Spinal cord (tissue), 10 donors: ENCODE measurements around the gene HECTD4. TPM values are rescaled to one million over a fixed set of nuclear protein-coding genes. Genes with fewer than 3 reads are reported as not detected.

Source experiments
- DNase-seq, 6 donors: peaks; one replicate each; pipeline versions ENCODE4 v3.0.0 to v3.0.0-alpha.2; 2013 to 2015; ENCODE audit warnings: low spot score in 6 of 6, low read depth in 4 of 6
- H3K27ac ChIP-seq: one replicate; pipeline ENCODE4 v1.5.1; 2013; ENCODE audit warnings: low read depth, low read length, control low read depth
- H3K27me3 ChIP-seq: one replicate; pipeline ENCODE4 v1.6.1; 2013; ENCODE audit warnings: low read length; ENCODE audit not compliant: control insufficient read depth, insufficient read depth
- H3K36me3 ChIP-seq: one replicate; pipeline ENCODE4 v1.6.1; 2013; ENCODE audit warnings: low read length; ENCODE audit not compliant: control insufficient read depth, insufficient read depth
- H3K4me1 ChIP-seq: one replicate; pipeline ENCODE4 v1.6.1; 2013; ENCODE audit warnings: low read length; ENCODE audit not compliant: control insufficient read depth, insufficient read depth
- H3K4me3 ChIP-seq: one replicate; pipeline ENCODE4 v1.5.1; 2013; ENCODE audit warnings: low read depth, low read length, control low read depth
- H3K9me3 ChIP-seq: one replicate; pipeline ENCODE4 v1.6.1; 2013; ENCODE audit warnings: low read length; ENCODE audit not compliant: control insufficient read depth, insufficient read depth
- WGBS: methylation state at CpG from one replicate; pipeline ENCODE4 v1.1.5; 2013; ENCODE audit warnings: missing lambda C conversion rate; ENCODE audit not compliant: insufficient coverage; 5-methylcytosine and 5-hydroxymethylcytosine counted together
- polyA plus RNA-seq, 2 donors: library from polyadenylated mRNA; unstranded; fragments of 120-200 nt; gene quantifications; one replicate each; pipeline ENCODE4 v1.2.1, GENCODE V29; 2013; ENCODE audit not compliant: insufficient read length in 2 of 2
- total RNA-seq, 2 donors: library from RNA; depleted of rRNA in 1 of 2; stranded (reverse); fragments of 120-200 nt in 1 of 2; fragments of >200 nt in 1 of 2; gene quantifications; one replicate each; pipeline versions ENCODE4 v1.2.3 to v1.2.4, GENCODE V29; 2013 to 2014
- donor health status: healthy.

The HECTD4 gene
- total and polyA plus RNA-seq, 4 donors = 54.0 to 121 (median 111) TPM

DNA sequence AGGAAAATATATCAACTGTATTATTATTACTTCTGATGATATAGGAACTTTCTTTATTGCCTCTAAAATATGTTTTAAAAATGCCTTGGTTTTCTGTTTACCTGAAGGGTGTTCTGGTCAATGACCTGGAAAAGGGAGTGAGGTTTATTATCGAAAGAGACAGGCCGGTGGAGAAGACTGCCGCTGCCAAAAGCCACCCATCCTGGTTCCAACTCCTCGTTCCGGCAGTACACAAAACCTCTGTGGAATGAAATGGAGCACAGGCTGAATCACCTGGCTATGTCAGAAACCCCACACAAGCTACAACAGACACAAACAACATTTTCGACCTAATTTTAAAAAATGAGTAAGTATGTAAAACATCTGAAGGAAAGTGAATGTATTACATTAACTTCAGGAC lies 73.6 kb downstream of the HECTD4 start:
- peaks cover 4% of the 10 kb centered on the region for H3K4me1 ChIP-seq
- 72% methylated on average over 3 of the region's 6 CpGs for WGBS
- no peak overlapping the region for H3K27ac ChIP-seq
- no peaks in the 10 kb centered on the region for H3K27me3 ChIP-seq
- H3K9me3 ChIP-seq = no peaks in the 10 kb centered on the region
- no peak for DNase-seq
- H3K4me3 ChIP-seq = no peak overlapping the region
- H3K36me3 ChIP-seq = peaks cover 13% of the 10 kb centered on the region

DNA sequence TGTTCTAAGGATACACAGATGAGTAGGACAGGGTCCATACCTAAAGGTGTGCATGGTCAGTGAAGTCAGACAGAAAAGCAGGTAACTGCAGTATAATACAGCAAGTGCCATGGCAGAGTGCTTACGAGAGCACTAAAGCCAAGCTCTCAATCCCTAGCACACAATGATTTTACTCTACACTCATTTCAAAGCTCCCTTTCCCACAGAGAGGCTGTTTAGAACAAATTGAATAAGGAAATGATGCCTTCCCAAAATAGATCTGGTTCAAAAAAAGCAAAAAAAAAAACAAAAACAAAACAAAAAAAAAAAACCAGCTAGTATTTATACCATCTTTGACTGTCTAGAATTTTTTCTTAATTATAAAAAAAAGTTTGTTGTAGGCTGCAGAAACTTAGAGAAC lies 74.1 kb downstream of the HECTD4 start:
- WGBS = no CpG with 5 or more reads among the region's 1 CpG
- H3K4me1 ChIP-seq = peaks cover 4% of the 10 kb centered on the region
- H3K27me3 ChIP-seq = no peaks in the 10 kb centered on the region
- H3K9me3 ChIP-seq = no peaks in the 10 kb centered on the region
- H3K4me3 ChIP-seq = no peak overlapping the region
- no peak overlapping the region for H3K27ac ChIP-seq
- no peak for DNase-seq
- H3K36me3 ChIP-seq = peaks cover 13% of the 10 kb centered on the region

- Histone ChIP-seq H3K36me3 (peaks cover 14% of the 10 kb centered on the region), H3K27me3 (no peaks in the 10 kb centered on the region), H3K4me3 (no peak overlapping the region), H3K4me1 (peaks cover 4% of the 10 kb centered on the region), H3K9me3 (no peaks in the 10 kb centered on the region), H3K27ac (no peak overlapping the region)
- DNase-seq = no peak
- no CpG with 5 or more reads among the region's 2 CpGs for WGBS
Observed at GRCh38 chr12:112307317-112308011, 74.8 kb downstream of the HECTD4 start.

- no peak for DNase-seq
- H3K27ac ChIP-seq = no peak overlapping the region
- peaks cover 4% of the 10 kb centered on the region for H3K4me1 ChIP-seq
- H3K4me3 ChIP-seq = no peak overlapping the region
- WGBS = 61% methylated on average over 3 of the region's 3 CpGs
- H3K27me3 ChIP-seq = no peaks in the 10 kb centered on the region
- peaks cover 10% of the 10 kb centered on the region for H3K36me3 ChIP-seq
- H3K9me3 ChIP-seq = no peaks in the 10 kb centered on the region
Observed at GRCh38 chr12:112305951-112306350, 76.3 kb downstream of the HECTD4 start.

GRCh38 chr12:112304436-112304835 lies 77.8 kb downstream of the HECTD4 start:
- DNase-seq = peak in 1 of 6 donors; percentile 59
- H3K27ac ChIP-seq = no peak overlapping the region
- no peaks in the 10 kb centered on the region for H3K9me3 ChIP-seq
- H3K4me3 ChIP-seq = no peak overlapping the region
- H3K4me1 ChIP-seq = peaks cover 4% of the 10 kb centered on the region
- 93% methylated on average over 4 of the region's 4 CpGs for WGBS
- peaks cover 13% of the 10 kb centered on the region for H3K36me3 ChIP-seq
- H3K27me3 ChIP-seq = no peaks in the 10 kb centered on the region

DNA sequence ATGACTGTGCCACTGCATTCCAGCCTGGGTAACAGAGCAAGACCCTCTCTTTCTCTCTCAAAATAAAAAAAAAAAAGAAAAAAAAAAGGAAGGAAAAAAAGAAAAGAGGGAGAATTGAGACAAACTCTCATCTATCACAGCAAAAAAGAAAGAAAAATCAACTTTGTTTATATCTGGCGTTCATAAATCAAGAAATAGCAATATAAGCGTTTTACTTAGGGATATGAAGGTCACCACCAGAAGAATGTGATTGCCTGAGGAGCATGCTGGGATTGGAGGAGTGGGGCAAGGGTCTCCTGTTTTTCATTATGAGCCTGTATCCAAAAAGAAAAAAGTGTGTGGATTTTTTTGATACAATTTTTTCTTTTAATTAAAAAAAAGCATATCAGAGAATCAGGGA lies 78.4 kb downstream of the HECTD4 start:
- no peak for DNase-seq
- H3K27me3 ChIP-seq = no peaks in the 10 kb centered on the region
- H3K4me1 ChIP-seq = peaks cover 4% of the 10 kb centered on the region
- no peak overlapping the region for H3K27ac ChIP-seq
- H3K4me3 ChIP-seq = no peak overlapping the region
- WGBS = no CpG with 5 or more reads among the region's 2 CpGs
- H3K9me3 ChIP-seq = no peaks in the 10 kb centered on the region
- H3K36me3 ChIP-seq = peaks cover 13% of the 10 kb centered on the region

- H3K27ac ChIP-seq = no peak overlapping the region
- WGBS = no CpG with 5 or more reads among the region's 3 CpGs
- no peaks in the 10 kb centered on the region for H3K27me3 ChIP-seq
- DNase-seq = no peak
- H3K9me3 ChIP-seq = no peaks in the 10 kb centered on the region
- H3K4me3 ChIP-seq = no peak overlapping the region
- peaks cover 4% of the 10 kb centered on the region for H3K4me1 ChIP-seq
- H3K36me3 ChIP-seq = peaks cover 13% of the 10 kb centered on the region
Observed at GRCh38 chr12:112303004-112303403, 79.2 kb downstream of the HECTD4 start.

GRCh38 chr12:112299704-112300103 lies 82.5 kb downstream of the HECTD4 start:
- no peak overlapping the region for H3K27ac ChIP-seq
- H3K36me3 ChIP-seq = peaks cover 27% of the 10 kb centered on the region
- H3K4me1 ChIP-seq = peaks cover 4% of the 10 kb centered on the region
- no peaks in the 10 kb centered on the region for H3K9me3 ChIP-seq
- no peak for DNase-seq
- 100% methylated on average over 1 of the region's 3 CpGs for WGBS
- H3K27me3 ChIP-seq = no peaks in the 10 kb centered on the region
- H3K4me3 ChIP-seq = no peak overlapping the region

DNA sequence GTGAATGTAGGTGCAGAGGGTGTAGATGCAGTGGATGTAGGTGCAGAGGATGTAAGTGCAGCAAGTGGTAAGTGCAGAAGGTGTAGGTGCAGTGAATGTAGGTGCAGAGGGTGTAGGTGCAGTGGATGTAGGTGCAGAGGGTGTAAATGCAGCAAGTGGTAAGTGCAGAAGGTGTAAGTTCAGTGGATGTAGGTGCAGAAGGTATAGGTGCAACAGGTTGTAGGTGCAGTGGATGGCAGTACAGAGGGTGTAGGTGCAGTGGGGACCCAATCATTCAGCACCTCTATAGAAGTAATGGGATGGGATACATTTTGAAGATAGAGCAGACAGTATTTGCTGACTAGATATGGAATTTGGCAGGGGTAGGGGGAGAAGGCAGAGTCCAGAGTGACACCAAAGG lies 85.0 kb downstream of the HECTD4 start:
- no peaks in the 10 kb centered on the region for H3K4me1 ChIP-seq
- no peaks in the 10 kb centered on the region for H3K9me3 ChIP-seq
- H3K27ac ChIP-seq = no peak overlapping the region
- no peaks in the 10 kb centered on the region for H3K27me3 ChIP-seq
- DNase-seq = no peak
- no peak overlapping the region for H3K4me3 ChIP-seq
- peaks cover 21% of the 10 kb centered on the region for H3K36me3 ChIP-seq

GRCh38 chr12:112296183-112296582 lies 86.0 kb downstream of the HECTD4 start:
- Histone ChIP-seq H3K36me3 (peaks cover 25% of the 10 kb centered on the region), H3K9me3 (no peaks in the 10 kb centered on the region), H3K27me3 (no peaks in the 10 kb centered on the region), H3K4me3 (no peak overlapping the region), H3K4me1 (no peaks in the 10 kb centered on the region), H3K27ac (no peak overlapping the region)
- DNase-seq = no peak
- whole genome bisulfite sequencing = 97% methylated on average over 3 of the region's 3 CpGs
